Activated CD8-positive, alpha-beta memory T cell treated with anti-CD3 and anti-CD28 coated beads for 36 hours (primary cell): Measurements from ENCODE around the gene KRTAP5-2. TPM values are rescaled to one million over a fixed set of nuclear protein-coding genes. Genes with fewer than 3 reads are reported as not detected.
"Not testable (repeated sequence)": the region's sequence is repeated elsewhere in the genome, so short reads cannot be mapped to it uniquely, and the experiment has no call there.

Source experiments
- CTCF ChIA-PET: fragments of 350-600 bp; sonication (Branson Sonifier 250); formaldehyde crosslinking; loops from one replicate; lab custom pipeline; 2021; ENCODE audit warnings: antibody characterized with exemption; lab: Charles Lee
- POLR2A ChIA-PET: fragments of 350-600 bp; sonication (Branson Sonifier 250); formaldehyde crosslinking; loops from one replicate; lab custom pipeline; 2021; ENCODE audit warnings: antibody characterized with exemption; lab: Charles Lee
- total RNA-seq, 2 experiments: library from RNA; stranded (reverse); gene quantifications; one replicate each; pipeline ENCODE4 v1.2.3, GENCODE V29; 2021

The KRTAP5-2 gene
- total RNA-seq, 2 experiments from 2014 or later = not detected

DNA sequence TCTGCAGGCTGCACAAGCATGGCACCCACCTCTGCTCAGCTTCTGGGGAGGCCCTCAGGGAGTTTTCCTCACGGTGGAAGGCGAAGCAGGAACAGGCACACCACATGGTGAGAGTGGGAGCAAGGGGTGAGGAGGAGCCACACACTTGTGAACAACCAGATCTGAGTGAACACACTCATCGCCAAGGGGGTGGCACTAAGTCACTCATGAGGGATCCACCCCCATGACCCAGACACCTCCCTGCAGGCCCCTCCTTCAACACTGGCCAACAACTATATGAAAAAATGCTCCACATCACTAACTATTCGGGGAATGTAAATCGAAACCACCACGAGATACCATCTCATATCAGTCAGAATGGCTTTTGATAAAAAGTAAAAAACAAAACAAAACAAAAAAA lies 722 bp upstream of the KRTAP5-2 start:
- POLR2A ChIA-PET = no interaction called here
- CTCF ChIA-PET = interaction anchor here (0.6 kb wide), 1 partner anchor 11 kb away, joined by 4 read pairs; no protein-coding TSS in a partner anchor

- ChIA-PET CTCF (interaction anchor here (0.6 kb wide), 1 partner anchor 11 kb away, joined by 4 read pairs; no protein-coding TSS in a partner anchor), POLR2A (interaction anchor here (0.6 kb wide), 1 partner anchor 76 kb away, joined by 7 read pairs; no protein-coding TSS in a partner anchor)
These were observed 312 bp upstream of the KRTAP5-2 start for GRCh38 chr11:1598406-1598805.

GRCh38 chr11:1597331-1597993 lies 632 bp downstream of the KRTAP5-2 start:
- ChIA-PET POLR2A (interaction anchor here (0.6 kb wide), 1 partner anchor 75 kb away, joined by 7 read pairs; no protein-coding TSS in a partner anchor), CTCF (interaction anchor here (1.2 kb wide), 1 partner anchor 33 kb away, joined by 3 read pairs; no protein-coding TSS in a partner anchor)

- POLR2A ChIA-PET = not testable (repeated sequence)
- CTCF ChIA-PET = interaction anchor here (1.2 to 1.4 kb wide), 2 partner anchors 18 to 34 kb away, joined by 3 to 4 read pairs; no protein-coding TSS in a partner anchor
These were observed 1.4 kb downstream of the KRTAP5-2 start for GRCh38 chr11:1596576-1597121.

DNA sequence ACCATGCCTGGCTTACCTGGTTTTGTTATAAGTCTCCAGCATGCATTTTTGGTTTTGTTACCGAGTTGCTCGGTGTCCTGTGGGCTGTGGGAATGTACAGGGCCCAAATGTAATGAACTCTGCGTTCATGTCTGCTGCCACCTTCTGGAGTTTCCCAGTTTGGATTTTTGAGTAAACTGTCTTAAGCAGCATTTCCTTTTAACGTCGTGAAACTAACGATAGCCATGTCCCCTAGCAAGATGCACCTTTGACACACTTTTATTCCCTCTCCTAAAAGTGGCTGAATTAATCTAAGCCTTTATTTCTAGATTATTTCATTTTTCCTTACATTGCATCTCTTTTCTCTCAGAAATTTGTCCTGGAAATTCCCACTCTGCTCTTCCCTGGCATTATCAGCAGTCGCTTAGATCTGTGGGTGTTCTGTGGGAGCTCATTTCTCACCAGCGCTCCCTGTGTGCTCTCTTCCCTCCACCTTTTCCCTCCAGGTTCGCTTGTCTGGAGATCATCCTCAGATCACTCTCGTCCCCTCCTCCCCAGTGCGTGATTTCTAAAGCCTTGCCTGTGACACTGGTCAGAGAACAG lies 2.0 kb downstream of the KRTAP5-2 start:
- CTCF ChIA-PET = interaction anchor here (1.0 to 1.4 kb wide), 2 partner anchors 17 to 32 kb away, joined by 3 to 4 read pairs; no protein-coding TSS in a partner anchor
- POLR2A ChIA-PET = not testable (repeated sequence)

GRCh38 chr11:1592628-1593027 lies 5.5 kb downstream of the KRTAP5-2 start:
- POLR2A ChIA-PET = no interaction called here
- CTCF ChIA-PET = interaction anchor here (1.9 kb wide), 1 partner anchor 46 kb away, joined by 5 read pairs; no protein-coding TSS in a partner anchor

- ChIA-PET CTCF (interaction anchor here (1.4 to 4.0 kb wide), 3 partner anchors 10 to 43 kb away, joined by 3 to 18 read pairs (median 4); no protein-coding TSS in a partner anchor), POLR2A (no interaction called here)
These were observed 8.1 kb downstream of the KRTAP5-2 start for GRCh38 chr11:1589996-1590395.

DNA sequence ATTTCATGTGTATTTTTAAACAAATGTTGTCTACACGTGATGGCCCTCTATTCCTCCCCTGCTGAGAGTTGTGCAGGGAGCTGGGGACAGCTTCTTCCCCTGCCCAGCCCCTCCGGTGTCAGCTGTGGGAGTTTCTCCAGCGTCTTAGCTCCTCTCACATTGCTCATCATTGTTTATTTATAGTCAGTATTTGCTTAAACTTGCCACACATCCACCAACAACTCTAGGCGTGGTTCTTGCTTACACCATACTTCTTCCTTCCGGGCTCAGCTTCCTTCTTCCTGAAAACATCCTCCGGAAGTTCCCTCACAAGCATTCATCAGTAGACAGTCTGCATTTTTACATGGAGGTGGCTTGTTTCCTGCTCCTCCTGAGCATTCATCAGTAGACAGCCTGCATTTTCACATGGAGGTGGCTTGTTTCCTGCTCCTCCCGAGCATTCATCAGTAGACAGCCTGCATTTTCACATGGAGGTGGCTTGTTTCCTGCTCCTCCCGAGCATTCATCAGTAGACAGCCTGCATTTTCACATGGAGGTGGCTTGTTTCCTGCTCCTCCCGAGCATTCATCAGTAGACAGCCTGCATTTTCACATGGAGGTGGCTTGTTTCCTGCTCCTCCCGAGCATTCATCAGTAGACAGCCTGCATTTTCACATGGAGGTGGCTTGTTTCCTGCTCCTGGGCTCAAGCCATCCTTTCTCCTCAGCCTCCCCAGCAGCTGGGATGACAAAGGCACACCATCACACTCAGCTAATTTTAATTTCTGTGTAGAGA lies 8.7 kb downstream of the KRTAP5-2 start:
- POLR2A ChIA-PET = not testable (repeated sequence)

GRCh38 chr11:1586699-1587098 lies 11.4 kb downstream of the KRTAP5-2 start:
- POLR2A ChIA-PET = no interaction called here
- CTCF ChIA-PET = interaction anchor here (1.0 kb wide), 1 partner anchor 12 kb away, joined by 4 read pairs; no protein-coding TSS in a partner anchor

More for the DNA sequence above, 8.7 kb downstream of the KRTAP5-2 start:
- CTCF ChIA-PET = interaction anchor here (1.4 to 4.0 kb wide), 3 partner anchors 11 to 42 kb away, joined by 3 to 18 read pairs (median 4); no protein-coding TSS in a partner anchor

GRCh38 chr11:1584661-1585370 lies 13.3 kb downstream of the KRTAP5-2 start, which contains the start of gene KRTAP5-1:
Gene KRTAP5-1, minus strand, starts transcription at chr11:1585283. Its CDS starts 34 bp downstream, at chr11:1585249.
- POLR2A ChIA-PET, CTCF ChIA-PET: not testable (repeated sequence)

GRCh38 chr11:1582909-1583308 lies 15.2 kb downstream of the KRTAP5-2 start:
- POLR2A ChIA-PET = not testable (repeated sequence)
- CTCF ChIA-PET = interaction anchor here (0.6 to 1.2 kb wide), 2 partner anchors 9 to 36 kb away, joined by 4 to 5 read pairs; no protein-coding TSS in a partner anchor

DNA sequence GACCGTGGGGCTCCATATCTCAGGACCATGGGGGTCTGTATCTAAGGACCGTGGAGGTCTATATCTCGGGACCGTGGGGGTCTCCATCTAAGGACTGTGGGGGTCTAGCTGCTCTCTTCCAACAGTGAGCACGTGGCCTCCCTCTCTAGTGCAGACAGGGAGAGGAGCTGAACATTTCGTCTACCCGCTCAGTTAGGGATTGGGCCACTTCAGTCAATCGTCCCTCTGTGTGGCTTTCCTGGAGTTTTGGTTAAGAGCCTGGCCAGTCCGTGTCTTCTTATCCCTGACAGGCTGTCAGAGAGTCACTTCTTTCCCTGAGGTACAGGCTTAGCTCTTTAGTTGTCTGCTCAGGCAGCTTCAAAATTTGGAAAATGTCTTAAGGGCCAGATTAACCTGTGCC lies 16.1 kb downstream of the KRTAP5-2 start:
- POLR2A ChIA-PET = no interaction called here
- CTCF ChIA-PET = interaction anchor here (1.2 kb wide), 1 partner anchor 35 kb away, joined by 5 read pairs; no protein-coding TSS in a partner anchor

DNA sequence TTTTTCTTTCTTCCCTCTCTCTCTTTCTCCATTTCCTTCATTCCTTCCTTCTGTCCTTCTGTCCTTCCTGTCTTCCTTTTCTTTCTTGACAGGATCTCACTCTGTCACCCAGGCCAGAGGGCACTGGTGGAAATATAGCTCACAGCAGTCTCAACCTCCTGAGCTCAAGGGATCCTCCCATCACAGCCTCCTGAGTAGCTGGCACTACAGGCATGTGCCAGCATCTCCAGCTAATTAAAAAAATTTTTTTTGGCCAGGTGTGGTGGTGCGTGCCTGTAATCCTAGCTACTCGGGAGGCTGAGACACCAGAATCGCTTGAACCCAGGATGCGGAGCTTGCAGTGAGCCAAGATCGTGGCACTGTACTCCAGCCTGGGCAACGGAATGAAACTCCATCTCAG lies 21.3 kb downstream of the KRTAP5-2 start:
- CTCF ChIA-PET = interaction anchor here (8.3 kb wide), 1 partner anchor 29 kb away, joined by 79 read pairs; no protein-coding TSS in a partner anchor
- POLR2A ChIA-PET = no interaction called here

- POLR2A ChIA-PET = not testable (repeated sequence)
- CTCF ChIA-PET = interaction anchor here (0.7 to 8.3 kb wide), 3 partner anchors 28 to 255 kb away, joined by 3 to 79 read pairs (median 12); no protein-coding TSS in a partner anchor
These were observed 22.3 kb downstream of the KRTAP5-2 start for GRCh38 chr11:1575756-1576155.

DNA sequence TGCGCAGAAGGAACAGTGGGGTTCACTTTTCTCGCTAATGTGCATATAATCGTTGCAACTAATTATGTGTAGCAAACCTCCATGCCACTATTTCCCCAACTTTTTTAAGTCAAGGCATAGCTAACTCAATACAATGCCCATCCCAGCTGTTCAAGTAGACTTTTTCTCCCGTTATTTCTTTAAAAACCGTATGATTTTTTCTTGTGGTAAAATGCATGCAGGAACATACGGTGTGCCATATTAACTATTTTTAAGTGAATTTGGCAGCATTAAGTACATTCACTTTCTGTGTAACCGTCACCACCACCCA lies 23.2 kb downstream of the KRTAP5-2 start:
- CTCF ChIA-PET = interaction anchor here (0.6 to 8.3 kb wide), 20 partner anchors 10 to 374 kb away, joined by 3 to 79 read pairs (median 4); partner anchors contain the start of gene KRTAP5-4

GRCh38 chr11:1574238-1574932 lies 23.7 kb downstream of the KRTAP5-2 start:
- CTCF ChIA-PET = interaction anchor here (0.6 to 8.3 kb wide), 23 partner anchors 9 to 374 kb away, joined by 3 to 79 read pairs (median 3); partner anchors contain the start of gene KRTAP5-4
- POLR2A ChIA-PET = interaction anchor here (0.7 to 1.6 kb wide), 2 partner anchors 20 to 28 kb away, joined by 4 to 5 read pairs; no protein-coding TSS in a partner anchor

More for the DNA sequence above, 23.2 kb downstream of the KRTAP5-2 start:
- POLR2A ChIA-PET = interaction anchor here (0.7 kb wide), 1 partner anchor 20 kb away, joined by 4 read pairs; no protein-coding TSS in a partner anchor

- ChIA-PET POLR2A (interaction anchor here (1.1 to 1.6 kb wide), 2 partner anchors 27 to 29 kb away, joined by 3 to 5 read pairs; no protein-coding TSS in a partner anchor), CTCF (interaction anchor here (0.6 to 8.3 kb wide), 14 partner anchors 9 to 371 kb away, joined by 3 to 79 read pairs (median 4); no protein-coding TSS in a partner anchor)
These were observed 24.2 kb downstream of the KRTAP5-2 start for GRCh38 chr11:1573903-1574237.
